ENCODE results near the gene ARHGEF2.

Gene ARHGEF2

DNA sequence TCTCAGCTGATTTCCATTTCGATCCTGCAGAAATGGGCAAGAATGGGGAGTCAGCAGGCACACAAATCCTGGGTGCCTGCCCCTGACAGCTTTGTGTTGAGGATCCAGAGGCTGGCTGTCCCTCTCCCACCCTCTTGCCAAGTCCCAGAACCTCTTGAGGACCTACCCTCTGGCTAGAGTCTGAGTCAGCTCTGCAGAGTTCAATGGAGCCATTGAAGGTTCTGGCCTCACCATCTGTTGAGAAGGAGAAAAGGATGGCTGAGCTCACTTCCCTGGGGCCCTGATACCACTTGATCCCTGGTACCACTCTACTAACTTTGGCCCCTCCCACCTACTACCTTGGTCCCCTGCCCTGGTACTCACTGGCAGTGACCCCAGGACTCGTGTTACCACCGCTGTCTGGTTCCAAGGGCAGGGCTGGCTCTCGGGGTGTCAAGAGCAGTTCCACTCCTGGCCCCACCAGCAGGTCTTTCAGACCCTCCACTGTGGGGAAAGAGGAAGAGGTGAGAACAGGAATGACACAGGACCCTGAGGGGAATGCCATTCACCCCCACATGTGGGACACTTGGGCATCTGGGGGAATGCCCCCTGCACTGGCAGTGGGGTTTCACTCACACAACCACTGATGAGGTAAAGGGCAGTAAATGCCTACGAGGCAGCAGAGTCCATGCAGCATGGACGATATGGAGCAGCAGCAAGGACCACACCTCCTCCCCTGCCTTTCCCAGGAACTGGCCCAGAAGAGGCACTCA, 26.4 kb downstream of the ARHGEF2 start:
- no peak overlapping the region for H3K4me3 ChIP-seq (ENCODE audit: low read length)
- DNase-seq (ENCODE audit: low read depth, low spot score): no peak

DNA sequence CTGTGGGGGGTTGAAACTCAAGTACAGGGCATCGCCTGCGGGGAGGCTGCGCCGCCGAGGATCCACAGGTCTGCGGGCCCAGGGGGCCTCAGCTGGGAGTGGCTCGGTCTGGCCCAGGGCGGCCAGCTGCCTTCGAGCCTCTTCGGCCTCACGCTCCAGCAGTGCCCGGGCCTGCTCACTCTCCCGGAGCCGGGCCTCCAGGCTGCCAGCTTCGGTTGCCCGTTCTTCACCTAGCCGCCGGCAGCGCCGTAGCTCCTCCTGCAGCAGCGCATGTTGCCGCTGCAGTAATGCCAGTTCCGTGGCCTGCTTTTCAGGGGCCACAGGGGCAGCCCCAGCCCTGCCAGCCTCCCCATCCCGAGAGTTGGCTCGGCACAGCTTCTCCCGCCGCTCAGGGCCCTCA, 27.5 kb downstream of the ARHGEF2 start:
- H3K4me3 ChIP-seq (ENCODE audit: low read length): no peak overlapping the region
- DNase-seq (ENCODE audit: low read depth, low spot score): no peak

GRCh38 chr1:155947741-155948140, 30.6 kb downstream of the ARHGEF2 start:
- no peak overlapping the region for H3K4me3 ChIP-seq (ENCODE audit: low read length)
- no peak for DNase-seq (ENCODE audit: low read depth, low spot score)

DNA sequence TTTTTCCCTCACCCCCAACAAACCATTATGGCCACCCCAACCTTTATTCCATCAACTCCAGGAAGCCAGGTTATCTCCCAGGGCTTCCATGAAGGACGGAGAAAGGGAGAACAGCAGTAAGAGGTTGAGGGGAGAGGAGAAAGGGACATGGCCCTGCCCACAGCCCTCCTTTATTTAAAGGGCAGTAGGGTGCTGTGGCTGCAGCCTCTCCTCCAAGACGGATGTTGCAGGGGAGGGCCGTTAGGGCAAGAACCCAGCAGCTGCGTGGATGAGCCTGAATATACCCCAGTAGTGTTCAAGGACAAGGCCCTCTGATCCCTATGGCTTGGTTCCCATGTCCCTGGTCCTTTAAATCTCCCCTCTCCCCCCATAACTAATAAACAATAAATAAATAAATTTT, 31.1 kb downstream of the ARHGEF2 start:
- DNase-seq (ENCODE audit: low read depth, low spot score): no peak
- H3K4me3 ChIP-seq (ENCODE audit: low read length): no peak overlapping the region

- H3K4me3 ChIP-seq (ENCODE audit: low read length): no peak overlapping the region
Observed at GRCh38 chr1:155946633-155947219, 31.6 kb downstream of the ARHGEF2 start.

GRCh38 chr1:155944444-155944799, 33.9 kb downstream of the ARHGEF2 start:
- no peak for DNase-seq (ENCODE audit: low read depth, low spot score)

More at GRCh38 chr1:155946633-155947219, 31.6 kb downstream of the ARHGEF2 start:
- no peak for DNase-seq (ENCODE audit: low read depth, low spot score)

GRCh38 chr1:155942578-155943141, 35.7 kb downstream of the ARHGEF2 start:
- no peak overlapping the region for H3K4me3 ChIP-seq (ENCODE audit: low read length)
- DNase-seq (ENCODE audit: low read depth, low spot score): no peak

More at GRCh38 chr1:155944444-155944799, 33.9 kb downstream of the ARHGEF2 start:
- H3K4me3 ChIP-seq (ENCODE audit: low read length): no peak overlapping the region

DNA sequence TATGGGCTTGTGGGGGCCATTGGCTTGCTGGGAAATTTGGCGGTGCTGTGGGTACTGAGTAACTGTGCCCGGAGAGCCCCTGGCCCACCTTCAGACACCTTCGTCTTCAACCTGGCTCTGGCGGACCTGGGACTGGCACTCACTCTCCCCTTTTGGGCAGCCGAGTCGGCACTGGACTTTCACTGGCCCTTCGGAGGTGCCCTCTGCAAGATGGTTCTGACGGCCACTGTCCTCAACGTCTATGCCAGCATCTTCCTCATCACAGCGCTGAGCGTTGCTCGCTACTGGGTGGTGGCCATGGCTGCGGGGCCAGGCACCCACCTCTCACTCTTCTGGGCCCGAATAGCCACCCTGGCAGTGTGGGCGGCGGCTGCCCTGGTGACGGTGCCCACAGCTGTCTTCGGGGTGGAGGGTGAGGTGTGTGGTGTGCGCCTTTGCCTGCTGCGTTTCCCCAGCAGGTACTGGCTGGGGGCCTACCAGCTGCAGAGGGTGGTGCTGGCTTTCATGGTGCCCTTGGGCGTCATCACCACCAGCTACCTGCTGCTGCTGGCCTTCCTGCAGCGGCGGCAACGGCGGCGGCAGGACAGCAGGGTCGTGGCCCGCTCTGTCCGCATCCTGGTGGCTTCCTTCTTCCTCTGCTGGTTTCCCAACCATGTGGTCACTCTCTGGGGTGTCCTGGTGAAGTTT, 36.4 kb downstream of the ARHGEF2 start:
- no peak overlapping the region for H3K4me3 ChIP-seq (ENCODE audit: low read length)
- no peak for DNase-seq (ENCODE audit: low read depth, low spot score)

GRCh38 chr1:155940993-155941844, 37.1 kb downstream of the ARHGEF2 start, which contains the start of gene RXFP4:
TSS of gene RXFP4 (plus strand) at chr1:155941638. CDS start at chr1:155941710, 72 bp downstream.
- no peak within 1 kb of the TSS for H3K4me3 ChIP-seq (ENCODE audit: low read length)
- DNase-seq (ENCODE audit: low read depth, low spot score): no peak

GRCh38 chr1:155940482-155940992, 37.8 kb downstream of the ARHGEF2 start:
- DNase-seq (ENCODE audit: low read depth, low spot score): no peak

DNA sequence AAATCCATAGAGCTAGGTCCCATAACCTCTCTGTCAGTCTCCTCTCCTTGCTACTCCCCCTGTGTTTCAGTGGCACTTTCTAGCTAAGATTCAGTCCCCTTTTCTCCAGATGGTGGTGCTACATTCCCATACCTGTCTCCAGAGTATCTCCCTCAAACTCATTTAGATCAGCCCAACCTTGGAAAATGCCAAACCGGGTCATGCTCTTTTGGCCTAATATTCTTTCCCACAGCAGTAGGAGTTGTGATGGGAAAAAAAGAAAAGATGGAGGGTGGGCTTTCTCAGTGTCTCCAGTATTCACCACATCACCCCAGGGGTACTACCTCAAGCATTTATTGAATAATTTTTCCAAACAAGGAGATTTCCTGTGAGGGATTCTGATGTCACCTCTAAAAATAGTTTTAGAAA, 40.1 kb downstream of the ARHGEF2 start:
- no peak overlapping the region for H3K4me3 ChIP-seq (ENCODE audit: low read length)
- peak; percentile 70 for DNase-seq (ENCODE audit: low read depth, low spot score)

More at GRCh38 chr1:155940482-155940992, 37.8 kb downstream of the ARHGEF2 start:
- no peak overlapping the region for H3K4me3 ChIP-seq (ENCODE audit: low read length)

DNA sequence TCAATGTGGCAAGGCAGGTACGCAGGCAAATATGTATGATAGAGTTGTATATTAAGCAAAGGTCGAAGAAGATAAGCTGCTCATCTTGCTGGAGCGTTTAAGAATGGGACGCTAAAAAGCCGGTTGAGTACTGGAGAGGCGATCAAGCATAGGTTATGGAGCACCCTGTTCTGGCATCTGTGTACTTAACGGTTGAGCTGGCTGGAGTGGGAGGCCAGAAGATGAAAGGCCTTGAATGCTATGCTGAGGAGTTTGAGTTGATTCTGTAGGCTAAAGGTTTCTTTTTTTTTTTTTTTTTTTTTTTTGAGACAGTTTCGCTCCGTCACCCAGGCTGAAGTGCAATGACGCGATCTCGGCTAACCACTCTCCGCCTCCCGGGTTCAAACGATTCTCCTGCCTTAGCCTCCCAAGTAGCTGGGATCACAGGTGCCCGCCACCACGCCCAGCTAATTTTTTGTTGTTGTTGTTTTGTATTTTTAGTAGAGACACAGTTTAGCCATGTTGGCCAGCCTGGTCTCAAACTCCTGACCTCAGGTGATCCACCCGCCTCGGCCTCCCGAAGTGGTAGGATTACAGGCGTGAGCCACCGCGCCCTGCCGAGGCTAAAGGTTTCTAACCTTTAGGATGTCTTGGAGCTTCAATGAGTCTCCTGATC, 43.3 kb downstream of the ARHGEF2 start:
- peak overlapping the region; percentile 98 for H3K4me3 ChIP-seq (ENCODE audit: low read length)
- no peak for DNase-seq (ENCODE audit: low read depth, low spot score)

DNA sequence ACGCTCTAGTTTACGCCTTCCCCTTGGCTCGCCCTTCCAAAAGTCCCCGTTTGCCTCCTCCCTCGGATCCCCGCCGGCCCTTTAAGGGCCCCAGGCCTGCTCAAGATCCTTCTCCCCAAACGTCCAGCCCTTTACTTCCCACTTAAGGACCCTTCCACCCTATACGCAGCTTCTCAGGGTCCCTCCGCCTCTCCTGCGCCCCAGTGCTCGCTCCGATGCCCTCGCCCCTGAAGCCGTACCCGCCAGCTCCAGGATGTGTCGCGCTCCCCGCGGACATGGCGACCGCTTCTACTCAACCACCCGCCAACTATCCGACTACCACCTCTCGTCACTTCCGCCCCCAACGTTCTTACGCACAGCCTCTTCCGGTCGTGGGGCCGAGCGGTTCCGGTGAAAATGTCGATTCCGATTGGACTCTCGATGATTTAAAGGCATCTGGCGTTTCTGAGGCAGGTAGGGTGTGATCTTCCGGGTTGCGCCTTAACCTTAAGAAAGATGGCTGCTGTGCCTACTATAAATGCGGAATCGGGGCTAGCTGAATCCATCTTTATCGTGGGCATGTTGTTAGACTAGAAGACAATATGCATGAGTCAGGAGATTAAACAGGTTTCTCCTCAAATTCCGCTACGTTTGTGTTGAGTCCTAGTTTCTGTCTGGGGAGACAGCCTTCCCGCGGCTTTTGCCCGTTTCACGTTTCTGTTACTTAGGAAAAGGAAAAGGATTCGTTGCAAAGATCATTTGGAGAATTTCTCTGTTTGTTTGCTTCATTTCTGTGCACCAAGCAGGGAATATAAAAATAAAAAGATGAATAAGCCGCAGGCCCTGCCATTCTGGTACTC, 44.0 kb downstream of the ARHGEF2 start, which contains the start of gene KHDC4:
Gene KHDC4 (minus strand): TSS at position 317 of the 839 bp plus-strand sequence. CDS start 40 bp downstream, at position 277.
- DNase-seq (ENCODE audit: low read depth, low spot score): peak; percentile 99

DNA sequence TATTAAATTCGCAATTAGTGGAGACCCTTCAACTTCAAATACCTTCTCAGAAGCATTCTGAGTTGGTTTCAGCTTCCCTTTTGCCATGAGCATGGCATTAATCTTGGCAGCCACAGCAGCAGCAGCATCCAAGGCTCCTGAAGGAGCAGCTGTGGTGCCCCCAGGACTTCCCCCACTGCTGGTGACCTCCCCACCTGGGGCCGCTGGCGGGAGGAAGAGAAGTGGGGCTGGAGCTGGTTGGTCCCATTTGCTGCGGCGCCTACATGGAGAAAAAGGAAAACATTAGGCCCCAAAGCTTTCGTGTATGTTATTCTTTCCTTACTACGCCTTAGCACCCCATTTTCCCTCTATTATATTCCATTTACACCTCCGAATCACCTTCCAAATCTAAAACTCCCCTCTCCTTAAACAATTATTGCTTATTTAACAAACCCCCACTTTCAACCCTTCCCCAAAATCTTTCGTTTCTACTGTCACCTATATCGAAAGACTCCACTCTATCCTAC, 44.7 kb downstream of the ARHGEF2 start:
- DNase-seq (ENCODE audit: low read depth, low spot score): no peak
- peak overlapping the region; percentile 98 for H3K4me3 ChIP-seq (ENCODE audit: low read length)

More for the DNA sequence above, 44.0 kb downstream of the ARHGEF2 start, which contains the start of gene KHDC4:
- H3K4me3 ChIP-seq (ENCODE audit: low read length): peak within 1 kb of the TSS; percentile 98

GRCh38 chr1:155932487-155932886, 45.9 kb downstream of the ARHGEF2 start:
- DNase-seq (ENCODE audit: low read depth, low spot score): no peak
- H3K4me3 ChIP-seq (ENCODE audit: low read length): no peak overlapping the region; the same call in 1 of the 2 replicates

DNA sequence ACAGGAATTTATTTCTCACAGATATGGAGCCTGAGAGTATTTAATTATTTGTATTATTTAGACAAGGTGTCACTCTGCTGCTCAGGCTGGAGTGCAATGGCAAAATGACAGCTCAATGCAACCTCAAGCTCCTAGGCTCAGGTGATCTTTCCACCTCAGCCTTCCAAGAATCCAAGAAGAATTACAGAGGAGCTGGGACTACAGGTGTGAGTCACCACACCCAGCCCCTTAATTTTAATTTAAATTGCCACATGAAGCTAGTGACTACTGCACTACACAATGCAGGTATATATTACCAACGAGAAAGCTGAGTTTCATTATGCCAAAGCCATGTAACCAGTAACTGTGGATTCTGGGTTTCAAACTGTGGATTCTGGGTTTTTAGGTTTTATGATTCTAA, 46.3 kb downstream of the ARHGEF2 start:
- H3K4me3 ChIP-seq (ENCODE audit: low read length): no peak overlapping the region
- DNase-seq (ENCODE audit: low read depth, low spot score): no peak
